ENCODE measurements around the gene TMEM63B.

The TMEM63B gene

GRCh38 chr6:44202972-44203750, 75.8 kb downstream of the TMEM63B start:
- Histone ChIP-seq H3K9me3 (ENCODE audit: control insufficient read depth in 1 of 2, low read length in 2 of 2) (no peaks in the 10 kb centered on the region), H3K36me3 (ENCODE audit: control insufficient read depth in 1 of 2, insufficient read depth in 2 of 2, low read length in 2 of 2) (no peaks in the 10 kb centered on the region), H3K9ac (ENCODE audit: low read depth in 1 of 2, low read length in 2 of 2) (no peak overlapping the region), H3K4me1 (ENCODE audit: control insufficient read depth in 1 of 2, insufficient read depth in 2 of 2, low read length in 2 of 2) (peaks cover 4 to 16% of the 10 kb centered on the region in 2 donors), H3K27me3 (ENCODE audit: control insufficient read depth in 1 of 2, insufficient read depth in 2 of 2, low read length in 2 of 2) (no peaks in the 10 kb centered on the region), H3K4me3 (ENCODE audit: low read depth in 1 of 2, low read length in 2 of 2) (no peak overlapping the region), H3K27ac (ENCODE audit: low read depth, low read length) (no peak overlapping the region)

GRCh38 chr6:44203955-44204354, 76.6 kb downstream of the TMEM63B start:
- H3K9ac ChIP-seq (ENCODE audit: low read depth in 1 of 2, low read length in 2 of 2) = no peak overlapping the region
- H3K4me3 ChIP-seq (ENCODE audit: low read depth in 1 of 2, low read length in 2 of 2) = no peak overlapping the region
- no peaks in the 10 kb centered on the region for H3K27me3 ChIP-seq (ENCODE audit: control insufficient read depth in 1 of 2, insufficient read depth in 2 of 2, low read length in 2 of 2)
- H3K36me3 ChIP-seq (ENCODE audit: control insufficient read depth in 1 of 2, insufficient read depth in 2 of 2, low read length in 2 of 2) = no peaks in the 10 kb centered on the region
- H3K4me1 ChIP-seq (ENCODE audit: control insufficient read depth in 1 of 2, insufficient read depth in 2 of 2, low read length in 2 of 2) = peaks cover 4 to 16% of the 10 kb centered on the region in 2 donors
- no peaks in the 10 kb centered on the region for H3K9me3 ChIP-seq (ENCODE audit: control insufficient read depth in 1 of 2, low read length in 2 of 2)
- H3K27ac ChIP-seq (ENCODE audit: low read depth, low read length) = no peak overlapping the region

Measured in duodenal mucosa (tissue), 2 donors.